VCaP (cell line): Measurements from ENCODE around the gene MRPL42.

Source experiments
- H3K27ac ChIP-seq: fragments of 450-650 bp; 2 replicates; pipeline ENCODE4 v1.5.1; 2017
- CTCF ChIP-seq: fragments of 450-650 bp; conservative IDR thresholded peaks from 2 replicates; pipeline ENCODE4 v1.5.1; 2017; ENCODE audit warnings: mild to moderate bottlenecking, moderate library complexity

Gene MRPL42

GRCh38 chr12:93536111-93536765 lies 68.9 kb downstream of the MRPL42 start:
- peak overlapping the region; percentile 54 for H3K27ac ChIP-seq
- TF ChIP-seq CTCF: no peak

- no peak for TF ChIP-seq CTCF
- peak overlapping the region; percentile 54 for H3K27ac ChIP-seq
Observed at GRCh38 chr12:93536766-93537488, 69.6 kb downstream of the MRPL42 start.

GRCh38 chr12:93537769-93538168 lies 70.5 kb downstream of the MRPL42 start:
- H3K27ac ChIP-seq: no peak overlapping the region
- no peak for TF ChIP-seq CTCF

GRCh38 chr12:93539821-93540220 lies 72.5 kb downstream of the MRPL42 start:
- TF ChIP-seq CTCF: no peak
- H3K27ac ChIP-seq: no peak overlapping the region

GRCh38 chr12:93540466-93540865 lies 73.2 kb downstream of the MRPL42 start:
- no peak for TF ChIP-seq CTCF
- H3K27ac ChIP-seq: no peak overlapping the region

GRCh38 chr12:93541578-93542225 lies 74.4 kb downstream of the MRPL42 start:
- no peak for TF ChIP-seq CTCF
- H3K27ac ChIP-seq: peak overlapping the region; percentile 75

- no peak for TF ChIP-seq CTCF
- no peak overlapping the region for H3K27ac ChIP-seq
Observed at GRCh38 chr12:93547778-93548177, 80.5 kb downstream of the MRPL42 start.
